HUES64 (cell line): ENCODE data around the gene PHC1.

Experiments used
- H3K27ac ChIP-seq: 2 replicates; pipeline ENCODE4 v1.7.0; 2013; ENCODE audit warnings: low read depth, low read length, inconsistent platforms
- H3K27me3 ChIP-seq: 2 replicates; pipeline ENCODE4 v1.6.1; 2013; ENCODE audit warnings: mild to moderate bottlenecking, low read length; ENCODE audit not compliant: insufficient read depth
- H3K36me3 ChIP-seq: 2 replicates; pipeline ENCODE4 v1.6.1; 2013; ENCODE audit warnings: mild to moderate bottlenecking, low read length; ENCODE audit not compliant: insufficient read depth
- H3K4me1 ChIP-seq: 2 replicates; pipeline ENCODE4 v1.6.1; 2013; ENCODE audit warnings: mild to moderate bottlenecking, low read length, moderate library complexity; ENCODE audit not compliant: insufficient read depth
- H3K4me3 ChIP-seq: 2 replicates; pipeline ENCODE4 v1.5.1; 2013; ENCODE audit warnings: mild to moderate bottlenecking, low read length, moderate library complexity
- H3K9ac ChIP-seq: 2 replicates; pipeline ENCODE4 v1.6.1; 2013; ENCODE audit warnings: mild to moderate bottlenecking, low read depth, low read length
- H3K9me3 ChIP-seq: 2 replicates; pipeline ENCODE4 v1.6.1; 2013; ENCODE audit warnings: low read depth, low read length; ENCODE audit not compliant: insufficient read depth
- WGBS: fragments of 150-250, 120-280 bp; methylation state at CpG from one replicate; pipeline ENCODE4 v1.1.7; 2013; ENCODE audit warnings: missing lambda C conversion rate; 5-methylcytosine and 5-hydroxymethylcytosine counted together

The PHC1 gene

GRCh38 chr12:8980137-8980536, 65.8 kb downstream of the PHC1 start:
- Histone ChIP-seq H3K9me3 (no peaks in the 10 kb centered on the region), H3K9ac (no peak overlapping the region), H3K4me3 (no peak overlapping the region), H3K36me3 (no peaks in the 10 kb centered on the region), H3K27ac (no peak overlapping the region), H3K4me1 (no peaks in the 10 kb centered on the region), H3K27me3 (no peaks in the 10 kb centered on the region)
- WGBS = 90% methylated on average over 3 of the region's 3 CpGs

- H3K9ac ChIP-seq = no peak overlapping the region
- WGBS = 75% methylated on average over 1 of the region's 1 CpG
- no peaks in the 10 kb centered on the region for H3K9me3 ChIP-seq
- no peaks in the 10 kb centered on the region for H3K27me3 ChIP-seq
- no peak overlapping the region for H3K27ac ChIP-seq
- H3K36me3 ChIP-seq = no peaks in the 10 kb centered on the region
- H3K4me3 ChIP-seq = no peak overlapping the region
- no peaks in the 10 kb centered on the region for H3K4me1 ChIP-seq
Measured at GRCh38 chr12:8985213-8985754, 71.0 kb downstream of the PHC1 start.

- Histone ChIP-seq H3K4me3 (no peak overlapping the region), H3K4me1 (no peaks in the 10 kb centered on the region), H3K27ac (no peak overlapping the region)
Measured at GRCh38 chr12:8987163-8987562, 72.9 kb downstream of the PHC1 start.

GRCh38 chr12:8987685-8988084, 73.4 kb downstream of the PHC1 start:
- no peaks in the 10 kb centered on the region for H3K27me3 ChIP-seq
- 85% methylated on average over 1 of the region's 1 CpG for WGBS
- H3K9me3 ChIP-seq = no peaks in the 10 kb centered on the region
- H3K27ac ChIP-seq = no peak overlapping the region
- no peaks in the 10 kb centered on the region for H3K36me3 ChIP-seq
- no peaks in the 10 kb centered on the region for H3K4me1 ChIP-seq
- no peak overlapping the region for H3K4me3 ChIP-seq
- H3K9ac ChIP-seq = no peak overlapping the region

More at GRCh38 chr12:8987163-8987562, 72.9 kb downstream of the PHC1 start:
- Histone ChIP-seq H3K36me3 (no peaks in the 10 kb centered on the region), H3K9me3 (no peaks in the 10 kb centered on the region), H3K27me3 (no peaks in the 10 kb centered on the region), H3K9ac (no peak overlapping the region)

- H3K9me3 ChIP-seq = no peaks in the 10 kb centered on the region
- 97% methylated on average over 2 of the region's 2 CpGs for WGBS
- no peaks in the 10 kb centered on the region for H3K4me1 ChIP-seq
- no peak within 1 kb of the TSS for H3K4me3 ChIP-seq
- no peak within 1 kb of the TSS for H3K27ac ChIP-seq
- no peaks in the 10 kb centered on the region for H3K36me3 ChIP-seq
- no peaks in the 10 kb centered on the region for H3K27me3 ChIP-seq
- no peak within 1 kb of the TSS for H3K9ac ChIP-seq
Measured at GRCh38 chr12:8989413-8989812, 75.1 kb downstream of the PHC1 start, which contains the start of gene KLRG1. TSS of gene KLRG1 (plus strand) at chr12:8989546. CDS start at chr12:8989636, 90 bp downstream.
